ENCODE measurements around the gene CDHR5.

Gene CDHR5

DNA sequence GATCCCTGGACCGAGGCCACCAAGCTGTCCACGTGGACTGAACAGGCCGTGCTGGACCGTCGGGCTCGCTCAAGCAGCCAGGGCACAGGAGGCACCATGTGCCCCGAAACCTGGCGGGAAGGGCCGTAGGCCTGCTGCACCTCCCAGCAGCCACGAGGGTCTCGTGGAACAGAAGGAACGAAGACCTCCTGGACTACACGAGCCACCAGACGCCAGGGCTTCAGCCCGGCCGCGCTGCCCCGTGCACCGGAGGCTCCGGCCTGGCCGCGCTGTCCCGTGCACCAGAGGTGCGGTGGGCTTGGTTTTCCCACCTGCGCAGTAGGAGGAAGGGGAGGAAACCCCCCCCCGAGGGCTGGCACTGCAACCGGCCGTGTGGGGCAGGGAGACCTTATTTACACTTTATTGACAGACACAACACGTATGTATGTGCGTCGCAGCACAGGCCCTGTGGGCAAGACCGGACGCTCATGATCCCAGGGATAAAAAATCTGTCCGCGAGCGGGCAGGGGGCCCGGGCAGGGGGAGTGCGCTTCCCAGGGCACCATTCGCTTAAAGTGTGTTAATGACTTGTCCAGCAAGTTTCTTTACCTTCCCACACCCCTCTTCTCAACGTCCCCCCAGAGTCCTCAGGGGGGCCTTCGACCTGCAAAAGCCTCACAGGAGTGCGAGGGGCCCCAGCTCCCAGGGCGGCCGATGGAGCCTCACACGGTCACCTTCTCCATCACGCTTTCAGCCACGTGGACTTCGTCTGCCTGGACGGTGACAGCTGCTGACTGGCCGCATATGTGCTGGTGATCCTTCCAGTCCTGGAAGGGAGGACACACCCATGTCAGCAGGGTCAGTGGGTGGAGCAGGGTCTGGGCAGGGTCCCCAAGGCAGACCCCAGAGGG, 19.3 kb upstream of the CDHR5 start:
- no peak for DNase-seq

DNA sequence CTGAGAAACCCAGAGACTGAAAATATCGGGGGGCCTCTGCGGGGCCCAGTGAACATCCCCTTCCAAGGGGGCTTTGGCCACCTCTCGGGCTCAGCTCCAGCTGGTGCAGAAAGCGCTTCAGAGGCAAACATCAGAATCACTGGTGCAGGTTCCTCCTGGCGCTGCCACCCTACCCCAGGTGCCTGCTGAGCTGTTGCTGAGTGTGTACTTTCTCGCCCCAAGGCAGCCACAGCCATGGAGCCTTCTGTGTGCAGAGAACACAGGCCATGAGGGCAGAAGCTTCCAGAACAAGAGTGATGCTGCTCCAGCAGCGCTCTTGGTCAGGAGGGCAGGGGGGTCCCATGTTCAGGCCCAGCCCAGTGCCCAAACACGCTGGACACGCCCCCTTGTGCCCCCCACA, 18.6 kb upstream of the CDHR5 start:
- DNase-seq, result no peak

DNA sequence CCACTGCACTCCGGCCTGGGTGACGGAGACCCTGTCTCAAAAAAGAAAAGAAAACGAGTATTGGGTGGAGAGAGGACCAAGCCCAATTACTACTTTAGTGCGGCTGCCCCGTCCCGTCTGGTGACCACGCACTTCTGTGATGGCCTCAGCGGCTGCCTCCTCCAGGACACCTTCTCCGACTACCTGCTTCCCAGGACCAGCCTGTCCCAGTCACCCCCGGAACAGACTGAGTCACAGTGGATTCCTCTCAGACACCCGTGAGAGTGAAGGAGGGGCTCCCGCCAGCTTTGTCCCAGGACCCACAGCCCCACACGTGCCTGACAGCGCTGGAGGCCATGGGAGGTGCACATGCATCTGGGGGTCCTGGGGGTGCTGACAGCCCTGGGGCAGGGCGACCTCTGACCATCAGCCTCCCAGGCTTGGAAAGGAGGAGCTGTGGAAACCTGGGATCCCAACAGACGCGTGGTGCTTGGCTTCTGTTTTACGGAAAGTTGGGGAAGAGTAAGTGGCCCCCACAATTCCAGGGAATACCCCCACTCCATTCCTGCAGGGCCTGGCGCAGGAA, 17.1 kb upstream of the CDHR5 start:
- no peak for DNase-seq

DNA sequence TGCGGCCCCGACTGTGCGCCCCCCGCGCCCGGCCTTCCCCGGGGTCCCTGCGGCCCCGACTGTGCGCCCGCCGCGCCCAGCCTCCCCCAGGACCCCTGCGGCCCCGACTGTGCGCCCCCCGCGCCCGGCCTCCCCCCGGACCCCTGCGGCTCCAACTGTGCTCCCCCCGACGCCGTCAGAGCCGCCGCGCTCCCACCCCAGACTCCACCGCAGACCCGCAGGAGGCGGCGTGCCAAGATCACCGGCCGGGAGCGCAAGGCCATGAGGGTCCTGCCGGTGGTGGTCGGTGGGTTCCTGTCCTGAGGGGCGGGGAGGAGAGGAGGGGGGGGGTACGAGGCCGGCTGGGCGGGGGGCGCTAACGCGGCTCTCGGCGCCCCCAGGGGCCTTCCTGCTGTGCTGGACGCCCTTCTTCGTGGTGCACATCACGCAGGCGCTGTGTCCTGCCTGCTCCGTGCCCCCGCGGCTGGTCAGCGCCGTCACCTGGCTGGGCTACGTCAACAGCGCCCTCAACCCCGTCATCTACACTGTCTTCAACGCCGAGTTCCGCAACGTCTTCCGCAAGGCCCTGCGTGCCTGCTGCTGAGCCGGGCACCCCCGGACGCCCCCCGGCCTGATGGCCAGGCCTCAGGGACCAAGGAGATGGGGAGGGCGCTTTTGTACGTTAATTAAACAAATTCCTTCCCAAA, 15.4 kb upstream of the CDHR5 start:
- no peak for DNase-seq

DNA sequence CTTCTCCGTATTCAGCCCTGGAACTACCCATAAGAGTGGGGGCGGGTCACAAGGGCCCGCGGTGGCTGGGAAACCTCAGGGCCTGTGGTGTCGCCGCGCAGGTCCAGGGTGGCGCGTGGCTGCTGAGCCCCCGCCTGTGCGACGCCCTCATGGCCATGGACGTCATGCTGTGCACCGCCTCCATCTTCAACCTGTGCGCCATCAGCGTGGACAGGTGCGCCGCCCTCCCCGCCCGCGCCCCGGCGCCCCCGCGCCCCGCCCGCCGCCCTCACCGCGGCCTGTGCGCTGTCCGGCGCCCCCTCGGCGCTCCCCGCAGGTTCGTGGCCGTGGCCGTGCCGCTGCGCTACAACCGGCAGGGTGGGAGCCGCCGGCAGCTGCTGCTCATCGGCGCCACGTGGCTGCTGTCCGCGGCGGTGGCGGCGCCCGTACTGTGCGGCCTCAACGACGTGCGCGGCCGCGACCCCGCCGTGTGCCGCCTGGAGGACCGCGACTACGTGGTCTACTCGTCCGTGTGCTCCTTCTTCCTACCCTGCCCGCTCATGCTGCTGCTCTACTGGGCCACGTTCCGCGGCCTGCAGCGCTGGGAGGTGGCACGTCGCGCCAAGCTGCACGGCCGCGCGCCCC, 14.7 kb upstream of the CDHR5 start:
- DNase-seq, result no peak

DNA sequence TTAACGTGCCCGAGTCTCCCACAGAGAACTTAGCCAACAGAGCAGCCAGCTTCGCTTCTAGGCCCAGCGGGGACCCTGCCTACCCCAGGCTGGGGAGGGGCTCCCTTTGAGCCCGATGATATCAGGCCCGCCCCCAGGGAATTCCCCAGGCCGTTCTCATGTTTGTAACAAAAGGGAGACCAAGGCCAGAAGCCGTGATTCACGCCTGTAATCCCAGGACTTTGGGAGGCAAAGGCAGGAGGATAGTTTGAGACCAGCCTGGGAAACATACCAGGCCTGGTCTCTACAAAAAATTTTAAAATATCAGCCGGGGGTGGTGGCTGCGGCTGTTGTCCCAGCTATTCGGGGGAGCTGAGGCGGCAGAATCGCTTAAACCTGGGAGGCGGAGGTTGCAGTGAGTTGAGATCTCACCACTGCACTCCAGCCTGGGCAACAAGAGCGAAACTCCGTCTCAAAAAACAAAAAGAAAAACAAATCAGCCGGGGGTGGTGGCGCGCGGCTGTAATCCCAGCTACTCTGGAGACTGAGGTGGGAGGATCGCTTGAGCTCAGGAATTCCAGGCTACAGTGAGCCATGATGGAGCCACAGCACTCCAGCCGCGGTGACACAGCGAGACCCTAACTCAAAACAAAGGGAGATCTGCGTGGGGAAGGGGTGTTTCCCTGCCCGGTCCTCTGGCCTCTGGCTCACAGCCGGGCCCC, 14.0 kb upstream of the CDHR5 start:
- DNase-seq, result no peak

DNA sequence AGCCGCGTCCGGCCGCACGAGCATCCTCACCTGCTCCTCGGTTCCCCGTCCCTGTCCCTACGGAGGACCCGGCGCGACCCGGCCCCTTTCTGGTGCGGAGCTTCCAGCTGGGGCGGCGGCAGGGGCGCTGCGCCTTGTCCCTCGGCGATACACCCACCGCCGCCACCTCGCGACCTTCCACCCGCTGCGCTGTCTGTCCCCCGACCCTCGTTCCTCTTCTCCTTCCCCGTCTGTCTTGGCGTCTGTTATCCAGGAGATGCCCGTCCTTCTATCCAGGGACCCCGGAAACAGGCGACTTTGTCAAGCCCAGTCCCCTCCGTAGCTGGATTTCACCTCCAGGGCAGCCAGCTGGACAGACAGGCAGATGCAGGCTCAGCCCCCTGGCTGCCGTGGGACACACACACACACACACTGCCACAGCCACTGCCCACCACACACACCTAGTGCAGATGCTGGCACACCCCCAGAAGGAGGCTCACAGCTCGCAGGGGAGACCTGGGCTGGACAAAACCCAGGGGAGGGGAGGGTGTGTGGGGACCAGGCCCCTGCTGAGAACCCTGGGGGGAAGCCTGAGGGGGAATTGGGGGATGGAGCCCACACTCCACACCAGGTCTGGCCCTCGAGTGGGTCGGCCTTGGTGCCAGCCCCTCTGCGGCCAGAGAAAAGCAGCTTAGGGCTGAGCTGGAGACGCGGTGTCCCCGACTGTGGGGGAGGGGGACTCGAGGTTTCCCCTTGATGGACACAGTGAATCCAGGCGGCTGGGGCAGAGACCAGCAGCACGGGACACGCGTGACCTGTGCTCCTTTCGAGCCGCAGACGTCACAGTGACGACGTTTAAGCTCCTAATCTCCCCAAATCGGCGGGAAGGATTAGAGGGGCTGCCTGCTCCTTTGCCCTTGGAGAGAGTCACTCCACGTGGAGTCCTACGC, 13.1 kb upstream of the CDHR5 start:
- DNase-seq, result no peak

DNA sequence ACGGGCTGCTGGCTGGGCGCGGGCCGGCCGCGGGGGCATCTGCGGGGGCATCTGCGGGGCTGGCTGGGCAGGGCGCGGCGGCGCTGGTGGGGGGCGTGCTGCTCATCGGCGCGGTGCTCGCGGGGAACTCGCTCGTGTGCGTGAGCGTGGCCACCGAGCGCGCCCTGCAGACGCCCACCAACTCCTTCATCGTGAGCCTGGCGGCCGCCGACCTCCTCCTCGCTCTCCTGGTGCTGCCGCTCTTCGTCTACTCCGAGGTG, 12.5 kb upstream of the CDHR5 start:
- no peak for DNase-seq

DNA sequence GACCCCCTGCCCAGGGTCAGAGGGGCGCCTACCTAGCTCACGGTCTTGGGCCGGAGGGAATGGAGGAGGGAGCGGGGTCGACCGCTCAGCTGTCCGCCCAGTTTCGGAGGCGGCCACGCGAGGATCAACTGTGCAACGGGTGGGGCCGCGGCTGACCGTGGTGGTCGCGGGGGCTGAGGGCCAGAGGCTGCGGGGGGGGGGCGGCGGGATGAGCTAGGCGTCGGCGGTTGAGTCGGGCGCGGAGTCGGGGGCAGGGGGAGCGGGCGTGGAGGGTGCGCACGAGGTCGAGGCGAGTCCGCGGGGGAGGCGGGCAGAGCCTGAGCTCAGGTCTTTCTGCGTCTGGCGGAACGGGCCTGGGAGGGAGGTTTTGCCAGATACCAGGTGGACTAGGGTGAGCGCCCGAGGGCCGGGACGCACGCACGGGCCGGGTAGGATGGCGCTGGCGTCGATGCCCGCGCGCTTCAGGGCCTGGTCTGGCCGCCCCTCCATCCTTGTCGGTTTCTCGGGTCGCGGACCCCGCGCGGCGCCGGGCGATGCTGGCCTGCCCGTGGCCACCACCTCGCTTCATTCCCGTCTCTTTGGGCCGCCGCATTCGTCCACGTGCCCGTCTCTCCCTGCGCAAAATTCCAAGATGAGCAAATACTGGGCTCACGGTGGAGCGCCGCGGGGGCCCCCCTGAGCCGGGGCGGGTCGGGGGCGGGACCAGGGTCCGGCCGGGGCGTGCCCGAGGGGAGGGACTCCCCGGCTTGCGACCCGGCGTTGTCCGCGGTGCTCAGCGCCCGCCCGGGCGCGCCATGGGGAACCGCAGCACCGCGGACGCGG, 12.0 kb upstream of the CDHR5 start, which contains the start of gene DRD4:
DRD4 (plus strand) TSS at position 759 of the 822 bp plus-strand sequence; CDS start at position 795, 36 bp downstream.
- DNase-seq, result no peak

DNA sequence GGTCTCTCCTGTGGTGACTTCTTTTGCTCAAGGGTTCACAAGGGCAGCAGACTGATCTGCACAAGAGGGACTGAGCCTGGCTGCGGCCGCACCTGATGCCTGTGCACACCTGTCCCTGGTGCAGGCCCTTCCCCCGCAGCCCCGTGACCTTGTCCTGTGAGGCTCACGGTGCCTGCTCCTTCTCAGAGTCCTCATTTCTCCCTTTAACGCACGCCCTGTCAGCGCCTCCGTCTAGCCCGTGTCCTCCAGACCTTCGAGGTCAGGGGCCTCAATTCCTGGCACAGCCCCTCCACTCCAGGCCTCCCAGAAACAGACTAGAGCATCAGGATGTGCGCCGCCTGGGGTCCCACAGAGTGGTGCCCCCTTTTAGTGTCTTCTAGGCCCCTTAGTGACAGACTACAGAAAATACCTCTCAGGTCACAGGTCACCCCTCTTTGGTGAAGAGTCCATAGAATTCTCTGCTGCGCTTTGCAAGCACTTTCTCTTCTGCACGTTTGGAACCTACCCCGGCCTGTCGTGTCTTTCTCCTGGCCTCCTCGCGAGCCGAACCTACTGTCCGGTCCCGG, 11.3 kb upstream of the CDHR5 start:
- DNase-seq, result no peak

DNA sequence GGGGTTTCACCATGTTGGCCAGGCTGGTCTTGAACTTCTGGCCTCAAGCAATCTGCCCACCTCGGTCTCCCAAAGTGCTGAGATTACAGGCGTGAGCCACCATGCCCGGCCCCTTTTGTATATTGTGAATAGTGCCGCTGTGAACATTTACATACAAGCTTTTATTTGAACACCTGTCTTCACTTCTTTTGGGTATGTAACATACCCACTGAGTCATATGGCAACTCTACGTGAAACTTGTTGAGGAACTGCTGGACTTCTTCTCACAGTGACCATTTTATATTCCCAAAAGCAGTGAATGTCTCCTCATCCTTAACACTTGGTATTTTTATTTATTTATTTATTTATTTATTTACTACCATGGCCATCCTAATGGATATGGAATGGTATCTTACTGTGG, 6.1 kb upstream of the CDHR5 start:
- DNase-seq, result no peak

DNA sequence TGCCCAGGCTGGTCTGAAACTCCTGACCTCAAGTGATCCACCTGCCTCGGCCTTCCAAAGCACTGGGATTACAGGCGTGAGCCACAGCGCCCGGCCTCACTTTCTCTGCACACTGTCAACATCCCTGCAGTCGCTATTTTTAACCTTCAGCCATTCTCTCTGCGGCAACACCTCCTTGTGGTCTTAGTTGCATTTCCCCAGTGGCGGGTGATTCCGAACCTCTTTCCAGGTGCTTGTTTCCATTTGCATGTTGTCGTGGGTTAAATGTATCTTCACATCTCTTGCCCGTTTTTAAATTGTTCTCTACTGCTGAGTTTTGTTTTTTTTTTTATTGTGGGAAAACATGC, 4.5 kb upstream of the CDHR5 start:
- peak in 1 of 2 experiments; percentile 37 for DNase-seq

DNA sequence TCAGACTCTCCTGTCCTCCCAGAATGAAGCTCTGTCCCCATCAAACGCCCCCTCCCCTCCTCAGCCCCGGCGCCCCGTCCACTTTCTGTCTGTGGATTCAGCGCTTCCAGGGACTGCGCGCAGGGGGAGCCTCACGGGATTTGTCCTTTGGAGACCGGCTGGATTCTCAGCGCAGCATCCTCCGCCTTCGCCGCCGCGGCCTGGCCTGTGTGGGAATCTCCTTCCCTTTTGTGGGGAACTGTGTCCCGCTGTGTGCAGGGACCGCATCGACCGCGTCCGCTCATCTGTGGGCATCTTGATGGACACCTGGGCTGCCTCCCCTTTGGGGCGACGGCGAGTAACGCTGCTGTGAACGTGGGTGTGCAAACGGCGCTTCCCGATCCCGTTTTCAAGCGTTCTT, 3.3 kb upstream of the CDHR5 start:
- DNase-seq, result no peak

DNA sequence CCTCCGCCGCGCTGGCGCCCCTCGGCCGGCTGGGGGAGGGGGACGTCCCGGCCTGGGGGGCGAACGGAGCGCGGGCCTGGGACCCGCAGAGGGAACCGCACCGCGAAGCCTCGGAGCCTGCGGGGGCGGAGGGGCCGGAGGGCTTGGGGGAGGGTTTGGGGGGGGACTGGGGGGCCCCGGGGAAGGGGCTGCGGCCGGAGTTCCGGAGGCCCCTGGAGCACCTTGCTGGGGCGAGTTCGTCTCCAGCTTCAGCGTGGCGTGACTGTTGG, 2.5 kb upstream of the CDHR5 start:
- DNase-seq, result no peak

DNA sequence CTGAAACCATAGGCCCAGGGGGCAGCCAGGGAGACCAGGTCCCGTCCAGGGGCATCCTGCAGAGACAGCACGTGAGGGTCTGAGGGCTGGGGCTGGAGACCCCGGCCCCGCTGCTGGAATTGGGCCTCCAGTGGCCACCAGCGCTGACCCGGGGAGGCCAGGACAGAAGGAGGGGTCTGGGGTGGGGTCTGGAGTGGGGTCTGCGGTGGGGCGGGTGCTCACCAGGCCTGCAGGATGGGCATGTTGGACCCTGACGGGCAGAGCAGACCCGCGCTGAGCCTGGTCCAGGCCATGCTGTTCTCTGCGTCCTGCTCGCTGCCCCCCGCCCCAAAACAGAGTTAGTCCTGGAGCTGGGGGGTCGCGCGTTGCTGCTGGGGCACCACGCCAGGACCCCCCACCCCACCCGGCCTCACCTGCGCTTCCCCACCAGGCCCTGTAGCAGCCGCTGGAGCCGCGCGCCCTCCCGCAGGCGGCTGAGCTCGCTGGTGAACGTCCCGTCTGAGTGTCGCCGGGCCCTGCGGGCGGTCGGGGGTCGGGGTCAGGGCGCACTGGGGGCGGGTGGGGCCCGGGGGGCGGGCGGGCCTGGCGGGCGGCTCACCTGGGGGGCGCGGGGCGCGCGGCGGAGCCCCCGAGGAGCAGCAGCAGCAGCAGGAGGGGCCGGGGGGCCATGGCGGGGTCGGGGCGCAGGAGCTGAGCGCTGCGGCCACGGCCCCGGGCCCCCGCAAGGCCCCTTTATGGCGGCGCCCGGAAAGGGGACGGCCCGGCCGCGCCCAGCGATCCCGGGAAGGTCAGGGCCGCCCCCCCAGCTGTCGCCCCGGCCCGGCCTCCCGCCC, 1.9 kb upstream of the CDHR5 start, which contains the start of gene SCT:
SCT (minus strand) TSS at position 707 of the 833 bp plus-strand sequence; CDS start at position 669, 38 bp downstream.
- no peak for DNase-seq

DNA sequence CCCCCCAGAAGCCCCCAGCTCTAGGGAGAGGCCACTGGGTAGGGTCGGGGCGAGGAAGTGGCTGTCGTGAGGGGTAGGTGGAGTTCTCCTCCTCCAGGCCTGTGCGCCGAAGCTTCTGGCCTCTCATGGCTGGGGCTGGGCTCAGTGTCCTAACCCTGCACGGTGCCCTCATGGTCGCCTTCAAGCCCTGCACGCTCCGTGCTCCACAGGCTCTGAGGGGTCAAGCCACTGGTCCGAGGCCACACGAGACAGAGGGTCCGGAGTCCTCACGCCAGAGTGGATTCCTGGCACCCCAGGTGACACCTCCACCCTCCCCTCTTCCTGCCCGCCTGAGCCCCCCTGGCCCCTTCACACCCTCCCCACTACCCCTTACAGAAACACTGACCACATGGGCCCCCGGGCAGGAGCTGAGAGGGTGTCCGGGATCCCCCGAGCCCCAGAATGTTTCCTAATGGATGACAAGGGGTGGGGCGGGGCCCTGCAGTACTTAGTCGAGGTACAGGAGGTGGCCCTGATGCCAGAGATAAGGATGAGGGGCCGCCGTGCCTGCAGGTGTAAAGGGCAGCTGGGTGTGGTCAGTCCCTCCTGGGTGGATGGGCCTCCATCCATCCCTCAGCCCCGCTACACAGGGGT, 997 bp upstream of the CDHR5 start:
- no peak for DNase-seq

DNA sequence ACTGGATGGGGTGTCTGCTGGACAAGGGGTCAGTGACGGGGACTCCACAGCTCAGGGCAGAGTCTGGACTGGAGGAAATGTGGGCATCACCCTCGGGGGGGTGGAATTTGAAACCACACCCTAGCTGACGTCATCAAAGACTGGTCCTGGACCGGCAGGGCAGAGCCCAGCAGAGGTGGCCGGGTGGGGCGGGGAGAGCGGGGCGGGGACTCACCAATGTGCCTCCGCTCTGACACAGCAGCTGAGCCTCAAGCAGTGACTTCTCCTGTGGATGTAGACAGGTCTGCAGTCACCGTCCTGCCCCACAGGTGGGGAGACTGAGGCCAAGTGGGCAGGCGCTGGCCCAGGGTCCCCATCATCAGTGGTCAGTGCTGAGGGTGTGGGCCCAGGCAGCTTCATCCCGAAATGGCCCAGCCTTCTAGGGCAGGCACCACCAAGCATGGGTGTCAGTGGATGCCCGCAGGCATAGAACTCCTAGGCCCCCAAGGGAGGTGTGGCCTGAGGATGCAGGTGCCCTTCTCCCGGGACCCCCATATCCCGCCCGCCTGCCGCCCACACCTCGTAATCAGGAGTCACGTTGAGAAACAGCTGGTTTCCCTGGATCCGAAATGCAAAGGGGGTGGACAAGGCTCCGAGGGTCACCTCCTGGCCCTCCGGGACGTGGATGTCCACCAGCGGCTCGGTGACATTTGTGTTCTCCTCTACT, 603 bp downstream of the CDHR5 start:
- no peak for DNase-seq

DNA sequence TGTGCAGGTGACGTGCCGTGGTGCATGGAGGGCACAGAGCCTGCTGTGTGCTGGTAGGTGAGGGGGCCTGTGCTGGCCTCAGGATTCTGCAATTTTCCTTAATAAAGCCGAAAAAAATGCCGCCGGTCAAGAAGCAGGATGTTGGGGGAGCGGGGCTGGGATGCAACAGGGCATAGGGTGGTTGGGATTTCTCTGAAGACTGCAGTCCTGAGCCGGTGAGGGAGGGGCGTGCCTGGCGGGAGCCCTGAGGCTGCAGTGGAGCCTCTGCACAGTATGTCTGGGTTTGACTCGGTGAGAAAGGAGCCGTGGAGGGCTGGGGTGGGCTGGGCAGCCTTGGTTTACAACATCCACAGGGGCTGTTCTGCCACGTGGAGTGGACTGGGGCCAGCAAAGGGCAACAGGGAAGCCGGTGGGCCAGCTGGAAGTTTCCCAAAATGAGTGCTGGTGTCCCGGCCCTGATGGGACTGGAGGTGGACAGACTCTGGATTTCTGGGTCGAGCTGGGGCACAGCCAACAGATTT, 1.3 kb downstream of the CDHR5 start:
- DNase-seq, result no peak

DNA sequence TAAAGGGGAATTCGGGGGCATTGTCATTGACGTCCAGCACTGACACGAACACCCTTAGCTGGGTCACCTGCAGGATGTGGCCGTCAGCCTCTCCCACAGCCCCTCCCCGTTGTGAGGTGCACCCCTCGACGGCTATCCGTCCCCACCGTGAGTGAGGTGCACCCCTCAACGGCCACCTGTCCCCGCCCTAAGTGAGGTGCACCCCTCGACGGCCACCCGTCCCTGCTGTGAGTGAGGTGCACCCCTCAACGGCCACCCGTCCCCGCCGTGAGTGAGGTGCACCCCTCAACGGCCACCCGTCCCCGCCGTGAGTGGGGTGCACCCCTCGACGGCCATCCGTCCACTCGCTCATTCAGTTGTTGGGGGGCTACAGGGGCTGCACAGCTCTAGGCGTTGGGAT, 2.9 kb downstream of the CDHR5 start:
- no peak for DNase-seq
